Parathyroid adenoma (tissue), 2 donors: ENCODE data around the gene URGCP.
"Not testable (repeated sequence)": the region's sequence is repeated elsewhere in the genome, so short reads cannot be mapped to it uniquely, and the experiment has no call there.

Source experiments
- H2AFZ ChIP-seq: fragments of 300-600 bp; sonication (generic); one replicate; pipeline ENCODE4 v1.7.0; 2017; ENCODE audit warnings: antibody characterized with exemption, mild to moderate bottlenecking
- H3K27ac ChIP-seq: fragments of 300-600 bp; sonication (generic); one replicate; pipeline ENCODE4 v1.7.0; 2017
- H3K27me3 ChIP-seq: fragments of 300-600 bp; sonication (generic); one replicate; pipeline ENCODE4 v1.7.0; 2017; ENCODE audit warnings: low read length; ENCODE audit not compliant: control insufficient read depth, insufficient read depth
- H3K36me3 ChIP-seq: fragments of 300-600 bp; sonication (generic); one replicate; pipeline ENCODE4 v1.7.0; 2017; ENCODE audit warnings: low read length; ENCODE audit not compliant: control insufficient read depth, insufficient read depth
- H3K4me1 ChIP-seq: fragments of 300-600 bp; sonication (generic); one replicate; pipeline ENCODE4 v1.7.0; 2017; ENCODE audit warnings: control low read depth
- H3K4me2 ChIP-seq: fragments of 300-600 bp; sonication (generic); one replicate; pipeline ENCODE4 v1.7.0; 2017; ENCODE audit warnings: low read length
- H3K4me3 ChIP-seq: fragments of 300-600 bp; sonication (generic); one replicate; pipeline ENCODE4 v1.7.0; 2017; ENCODE audit warnings: low read depth, low read length
- H3K79me2 ChIP-seq: fragments of 300-600 bp; sonication (generic); one replicate; pipeline ENCODE4 v1.7.0; 2017; ENCODE audit warnings: control low read depth
- H3K9ac ChIP-seq: fragments of 300-600 bp; sonication (generic); one replicate; pipeline ENCODE4 v1.7.0; 2017; ENCODE audit warnings: mild to moderate bottlenecking
- H3K9me3 ChIP-seq: fragments of 300-600 bp; sonication (generic); one replicate; pipeline ENCODE4 v1.7.0; 2017; ENCODE audit warnings: low read length; ENCODE audit not compliant: control insufficient read depth
- CTCF ChIP-seq: fragments of 300-600 bp; sonication (generic); IDR thresholded peaks from one replicate; pipeline ENCODE4 v1.7.0; 2017; ENCODE audit warnings: antibody characterized with exemption, mild to moderate bottlenecking
- donor health status: primary hyperparathyroidism.

The URGCP gene

GRCh38 chr7:43834463-43835251 is 71.7 kb downstream of the URGCP start:
- TF ChIP-seq CTCF: no peak
- Histone ChIP-seq H2AFZ (no peak overlapping the region), H3K27ac (no peak overlapping the region), H3K4me3 (no peak overlapping the region), H3K27me3 (no peaks in the 10 kb centered on the region), H3K4me2 (no peak overlapping the region), H3K79me2 (no peaks in the 10 kb centered on the region), H3K36me3 (no peaks in the 10 kb centered on the region), H3K4me1 (no peaks in the 10 kb centered on the region), H3K9me3 (no peaks in the 10 kb centered on the region), H3K9ac (no peak overlapping the region)

- H3K4me2 ChIP-seq, H2AFZ ChIP-seq, H3K36me3 ChIP-seq, H3K27me3 ChIP-seq, H3K79me2 ChIP-seq, H3K9ac ChIP-seq, H3K4me1 ChIP-seq, H3K27ac ChIP-seq, H3K9me3 ChIP-seq, H3K4me3 ChIP-seq: not testable (repeated sequence)
Observed at GRCh38 chr7:43830917-43831316, 75.5 kb downstream of the URGCP start.
